Right lung (tissue), 10 donors: ENCODE measurements around the gene SLC27A1. TPM values are rescaled to one million over a fixed set of nuclear protein-coding genes. Genes with fewer than 3 reads are reported as not detected.
A peak's percentile ranks its signal among the peaks of the same experiment; 100 is the strongest.

Experiments used
- DNase-seq, 2 donors: peaks; one replicate each; pipeline ENCODE4 v3.0.0-alpha.2; 2013
- long read RNA-seq, 8 donors: transcript quantifications; one replicate each; lab custom pipeline, GENCODE V29; 2026
- polyA plus RNA-seq, 5 donors: library from polyadenylated mRNA; unstranded; fragments of 120-200 nt; gene quantifications; one replicate each; pipeline versions ENCODE4 v1.2.1 to v1.2.3, GENCODE V29; 2013; ENCODE audit warnings: inconsistent platforms in 1 of 5, low replicate concordance in 1 of 5; ENCODE audit not compliant: insufficient read length in 5 of 5, insufficient read depth in 1 of 5

The SLC27A1 gene
- 10 to 100 TPM; 17.0 to 28.4 (median 25.1) TPM for polyA plus RNA-seq
- long read RNA-seq, donor 1, partial matches to known transcripts, result 0 of 2 reads
- long read RNA-seq, donor 1, other reads (novel, unspliced or antisense), result 0 of 2 reads
- long read RNA-seq, donor 2, partial matches to known transcripts, result 0 of 1 reads
- long read RNA-seq, donor 2, other reads (novel, unspliced or antisense), result 0 of 1 reads
- long read RNA-seq, donor 3, partial matches to known transcripts, result 0 of 2 reads
- long read RNA-seq, donor 3, other reads (novel, unspliced or antisense), result 0 of 2 reads
- long read RNA-seq, donor 4, partial matches to known transcripts, result 6 of 9 reads
- long read RNA-seq, donor 4, other reads (novel, unspliced or antisense), result 0 of 9 reads
- long read RNA-seq, donor 5, partial matches to known transcripts, result 0 of 1 reads
- long read RNA-seq, donor 5, other reads (novel, unspliced or antisense), result 0 of 1 reads
- long read RNA-seq, donor 6, transcript SLC27A1-201 (12 exons, 3,594 nt), result major isoform, 5 of 5 reads
- long read RNA-seq, donor 6, partial matches to known transcripts, result 0 of 5 reads
- long read RNA-seq, donor 6, other reads (novel, unspliced or antisense), result 0 of 5 reads
- long read RNA-seq, donor 7, partial matches to known transcripts, result 0 of 1 reads
- long read RNA-seq, donor 7, other reads (novel, unspliced or antisense), result 0 of 1 reads
- long read RNA-seq, donor 8, partial matches to known transcripts, result 0 of 2 reads
- long read RNA-seq, donor 8, other reads (novel, unspliced or antisense), result 0 of 2 reads

DNA sequence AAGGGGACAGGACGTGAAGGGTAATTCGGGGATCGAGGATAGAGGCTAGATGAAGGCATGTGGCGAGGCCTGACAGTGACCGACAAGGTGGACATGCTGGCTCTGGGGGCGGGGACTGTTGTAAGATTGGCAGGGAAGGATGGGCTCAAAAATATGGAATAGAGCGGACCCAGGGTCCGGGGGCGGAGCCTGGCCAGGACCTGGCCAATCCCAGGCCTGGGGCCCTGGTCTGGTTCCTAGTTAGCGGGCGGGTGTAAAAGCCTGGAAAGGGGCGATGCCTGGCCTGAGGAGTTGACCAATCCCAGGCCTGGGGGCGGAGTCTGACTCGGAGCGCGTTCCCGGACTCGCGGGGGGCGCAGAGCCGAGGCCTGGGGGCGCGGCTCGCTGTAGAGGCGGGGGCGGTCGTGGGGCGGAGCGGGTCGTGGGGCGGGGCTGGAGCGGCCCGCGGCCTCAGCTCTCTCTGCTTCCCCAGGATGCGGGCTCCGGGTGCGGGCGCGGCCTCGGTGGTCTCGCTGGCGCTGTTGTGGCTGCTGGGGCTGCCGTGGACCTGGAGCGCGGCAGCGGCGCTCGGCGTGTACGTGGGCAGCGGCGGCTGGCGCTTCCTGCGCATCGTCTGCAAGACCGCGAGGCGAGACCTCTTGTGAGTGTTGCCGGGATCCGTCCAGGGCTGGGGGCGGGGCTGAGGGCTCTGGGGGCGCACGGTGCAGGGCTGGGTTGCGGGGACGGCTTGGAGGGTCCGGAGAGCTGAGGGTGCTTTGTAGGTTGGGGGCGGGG lies at the start of gene SLC27A1:
Gene SLC27A1, plus strand, starts transcription at position 457 of the 774 bp plus-strand sequence. Its CDS starts 17 bp downstream, at position 474.
- DNase-seq, result peak; percentile 99

DNA sequence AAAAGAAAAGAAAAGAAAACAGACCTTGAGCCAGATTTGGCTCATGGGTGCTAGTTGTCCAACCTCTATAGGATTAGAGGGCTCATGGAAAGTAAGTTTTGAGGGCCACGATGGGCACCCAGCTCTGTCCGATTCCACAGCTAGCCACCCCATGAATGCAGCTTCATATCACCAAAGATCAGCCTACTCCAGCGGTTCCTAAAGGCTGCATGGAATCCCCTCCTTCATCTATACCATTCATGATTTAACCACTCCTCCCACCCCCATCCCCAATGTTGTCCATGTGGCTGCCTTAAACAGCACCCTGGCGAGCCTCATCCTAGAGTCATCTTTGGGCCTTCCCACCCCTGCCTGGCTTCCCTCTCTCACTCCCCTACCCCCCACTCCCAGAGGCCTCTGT lies 48.4 kb upstream of the SLC27A1 start:
- no peak for DNase-seq

DNA sequence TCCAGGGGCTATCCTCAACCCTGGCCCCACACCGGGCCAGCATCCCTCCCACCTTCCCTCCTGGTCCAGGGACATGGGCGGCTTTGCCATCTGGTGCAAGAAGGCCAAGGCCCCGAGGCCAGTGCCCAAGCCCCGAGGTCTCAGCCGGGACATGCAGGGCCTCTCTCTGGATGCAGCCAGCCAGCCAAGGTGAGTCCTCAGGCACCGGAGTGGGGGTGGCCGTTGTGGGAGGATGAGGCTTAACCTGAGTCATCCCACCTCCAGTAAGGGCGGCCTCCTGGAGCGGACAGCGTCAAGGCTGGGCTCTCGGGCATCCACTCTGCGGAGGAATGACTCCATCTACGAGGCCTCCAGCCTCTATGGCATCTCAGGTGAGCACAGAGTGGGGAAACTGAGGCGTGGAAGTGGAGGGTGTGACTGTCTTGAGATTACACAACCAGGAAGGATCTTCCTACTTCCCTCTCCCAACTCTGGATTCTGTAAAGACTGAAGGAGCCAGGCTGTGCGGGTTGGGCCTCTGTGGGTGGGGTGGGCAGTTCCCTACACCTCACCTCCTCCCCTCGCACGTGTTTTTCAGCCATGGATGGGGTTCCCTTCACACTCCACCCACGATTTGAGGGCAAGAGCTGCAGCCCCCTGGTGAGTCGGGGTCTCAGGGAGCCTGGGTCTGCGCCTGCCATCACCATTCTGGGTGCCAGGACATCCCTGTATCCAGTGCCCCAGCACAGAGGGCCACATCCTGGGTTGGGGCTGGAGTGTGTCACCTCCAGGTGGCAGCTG lies 46.7 kb upstream of the SLC27A1 start:
- no peak for DNase-seq

DNA sequence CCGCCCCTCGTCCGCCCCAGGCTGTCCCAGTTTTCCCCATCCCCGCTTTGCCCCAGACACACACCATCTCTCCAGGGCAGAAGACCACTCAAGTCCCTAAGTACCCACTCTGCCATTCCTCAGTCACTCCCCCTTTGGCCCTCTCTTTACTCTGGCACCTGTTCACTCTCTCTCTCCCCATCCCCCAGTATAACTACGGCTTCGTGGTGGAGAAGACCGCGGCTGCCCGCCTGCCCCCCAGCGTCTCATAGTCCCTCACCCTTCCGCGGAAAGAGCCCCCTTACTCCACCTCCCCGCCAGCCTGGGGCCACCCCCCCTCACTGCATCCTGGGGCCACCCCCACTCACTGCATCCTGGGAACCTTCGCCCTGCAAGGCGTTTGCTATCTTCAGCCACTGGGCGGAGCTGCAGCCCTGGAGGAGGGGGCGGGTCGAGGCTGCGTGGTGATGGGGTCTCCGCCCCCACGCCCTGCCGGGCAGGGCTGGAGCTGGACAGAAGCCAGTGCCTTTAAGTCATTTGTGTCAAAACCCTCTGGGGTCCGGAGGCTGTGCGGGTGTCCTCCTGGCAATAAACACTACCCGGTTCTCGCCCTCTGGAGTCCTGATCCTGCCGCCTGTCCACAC lies 45.5 kb upstream of the SLC27A1 start:
- no peak for DNase-seq

DNA sequence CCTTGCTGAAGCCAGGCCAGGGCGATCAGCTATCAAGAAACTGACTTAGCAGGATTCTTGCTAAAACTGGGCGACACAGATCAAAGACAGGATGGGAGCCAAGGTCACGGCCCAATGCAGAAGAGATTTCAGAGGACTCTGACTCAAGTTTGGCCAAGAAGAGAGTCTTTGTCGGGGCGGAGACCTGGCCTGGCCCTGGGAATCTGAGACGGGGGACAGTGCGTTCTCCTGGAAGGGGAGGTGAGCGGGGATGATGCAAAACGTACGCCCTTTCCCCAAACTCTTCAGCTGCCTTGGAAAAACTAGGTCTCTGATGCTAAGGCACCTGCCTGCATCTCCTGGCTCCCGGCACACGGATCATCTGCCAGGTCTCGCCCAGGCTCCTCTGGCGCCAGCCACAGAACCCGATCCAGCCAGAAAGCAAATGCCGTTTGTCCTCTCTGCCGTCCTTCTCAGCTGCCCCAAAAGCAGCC lies 40.6 kb upstream of the SLC27A1 start:
- no peak for DNase-seq

DNA sequence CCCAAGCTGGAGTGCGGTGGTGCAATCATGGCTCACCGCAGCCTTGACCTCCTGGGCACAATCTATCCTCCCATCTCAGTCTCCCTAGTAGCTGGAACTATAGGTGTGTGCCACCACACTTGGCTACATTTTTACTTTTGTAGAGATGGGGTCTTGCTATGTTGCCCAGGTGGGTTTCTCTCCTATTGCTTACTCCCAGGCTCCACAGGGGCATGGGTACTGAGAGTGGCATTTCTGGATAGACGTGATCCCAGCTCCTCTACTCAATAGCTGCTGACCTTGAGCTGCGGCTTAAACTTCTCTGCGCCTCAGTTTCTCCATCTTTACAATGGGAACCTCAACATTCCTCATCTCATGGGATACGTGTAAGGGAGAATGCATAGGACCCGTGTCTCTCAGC lies 38.9 kb upstream of the SLC27A1 start:
- no peak for DNase-seq

DNA sequence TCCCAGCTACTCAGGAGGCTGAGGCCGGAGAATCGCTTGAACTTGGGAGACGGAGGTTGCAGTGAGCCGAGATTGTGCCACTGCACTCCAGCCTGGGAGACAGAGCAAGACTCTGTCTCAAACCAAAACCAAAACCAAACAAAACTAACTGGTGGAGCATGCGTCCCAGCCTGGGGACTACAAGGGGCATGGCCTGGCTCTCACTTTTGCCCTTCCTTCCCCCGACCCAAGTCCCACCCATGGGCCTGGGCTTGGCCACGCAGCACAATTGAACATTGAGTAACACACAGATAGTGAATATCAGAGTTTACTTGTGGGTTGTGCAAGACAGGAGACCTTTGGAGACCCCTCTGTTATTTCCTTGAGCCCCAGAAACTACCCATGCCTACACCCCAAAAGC lies 35.1 kb upstream of the SLC27A1 start:
- no peak for DNase-seq

DNA sequence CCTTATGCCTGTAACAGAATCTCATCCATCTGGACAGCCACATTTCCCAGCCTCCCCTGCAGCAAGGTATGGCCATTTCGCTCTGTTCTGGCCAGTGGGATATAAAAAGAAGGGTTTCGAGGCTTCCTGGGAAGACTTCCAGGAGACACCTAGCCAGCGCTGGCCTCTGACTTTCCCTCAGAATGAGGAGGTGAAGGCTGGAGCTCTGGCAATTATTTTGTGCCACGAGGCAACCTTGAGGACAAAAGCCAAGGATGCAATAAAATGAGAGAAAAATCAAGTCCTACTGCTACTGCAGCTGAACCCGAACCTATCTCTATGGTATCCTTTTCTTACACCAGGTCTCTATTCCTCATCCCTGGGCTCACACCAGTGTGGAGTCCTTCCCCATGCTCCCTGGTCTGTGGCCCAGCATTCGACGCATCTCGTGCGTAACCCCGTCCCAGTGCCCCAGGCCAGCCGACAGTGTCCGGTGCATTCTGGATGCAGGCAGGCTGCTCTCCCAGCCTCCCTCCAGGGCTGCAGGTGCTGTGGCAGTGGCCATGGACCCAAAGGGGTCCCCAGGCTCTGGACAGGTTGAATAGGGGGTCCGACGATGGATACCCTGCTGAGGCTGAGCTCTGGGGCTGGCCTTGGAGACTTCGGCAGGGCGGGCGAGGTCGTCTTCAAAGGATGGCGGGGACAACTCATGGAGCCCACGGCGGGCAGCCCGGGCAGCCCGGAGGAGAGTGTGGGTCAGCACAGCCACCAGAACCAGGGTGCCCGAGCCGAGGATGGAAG lies 34.0 kb upstream of the SLC27A1 start:
- DNase-seq, result no peak

DNA sequence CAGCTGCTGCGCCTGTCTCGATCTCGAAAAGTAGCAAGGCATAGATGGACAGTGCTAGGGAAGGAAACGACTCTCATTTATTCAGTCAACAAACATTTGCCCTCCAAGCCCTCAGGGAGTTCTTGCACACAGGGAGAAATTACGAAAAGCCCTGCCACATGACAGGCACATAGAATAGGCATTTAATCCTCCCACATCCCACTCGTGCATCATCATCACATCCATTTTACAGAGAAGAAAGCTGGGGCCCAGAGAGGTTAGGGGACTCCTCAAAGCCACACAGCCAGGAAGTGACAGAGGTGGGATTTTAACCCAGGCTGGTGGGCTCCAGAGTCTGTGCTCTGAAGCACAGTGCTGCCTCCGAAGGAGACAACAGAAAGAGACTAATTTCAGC lies 33.5 kb upstream of the SLC27A1 start:
- DNase-seq, result no peak

DNA sequence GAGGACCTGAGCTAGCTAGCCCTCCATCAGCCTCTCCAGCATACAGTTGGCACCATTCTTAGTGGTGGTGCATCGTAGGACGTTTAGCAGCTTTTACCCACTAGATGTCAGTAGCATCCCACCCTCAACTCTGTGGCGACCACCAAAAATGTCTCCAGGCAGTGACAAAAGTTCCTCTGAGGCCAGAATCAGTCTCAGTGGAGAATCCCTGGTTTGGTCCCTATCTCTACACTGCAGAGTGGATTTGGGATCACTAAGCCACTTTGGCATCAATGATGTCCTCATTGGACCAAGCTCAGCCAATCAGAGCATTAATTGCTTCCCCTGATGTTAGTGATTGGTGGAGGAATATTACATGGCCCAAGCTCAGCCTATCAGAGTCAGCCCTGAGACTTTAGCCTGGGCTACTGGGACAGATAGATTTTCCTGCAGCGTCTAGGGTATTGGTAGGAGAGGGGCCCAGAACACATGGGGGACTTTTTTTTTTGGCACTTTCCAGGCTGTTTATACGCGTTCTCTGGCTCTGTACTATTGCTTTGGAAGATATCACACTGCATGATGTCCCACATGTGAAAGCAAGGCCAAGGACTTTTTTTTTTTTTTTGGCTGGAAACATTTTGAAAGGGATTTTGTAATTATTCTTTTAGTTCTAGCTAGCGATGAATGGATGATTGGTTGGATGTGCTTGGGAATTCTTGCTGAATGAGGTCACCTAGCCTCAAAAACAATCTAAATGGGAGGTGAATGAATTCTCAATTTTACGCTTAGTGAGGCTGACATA lies 28.9 kb upstream of the SLC27A1 start:
- no peak for DNase-seq

DNA sequence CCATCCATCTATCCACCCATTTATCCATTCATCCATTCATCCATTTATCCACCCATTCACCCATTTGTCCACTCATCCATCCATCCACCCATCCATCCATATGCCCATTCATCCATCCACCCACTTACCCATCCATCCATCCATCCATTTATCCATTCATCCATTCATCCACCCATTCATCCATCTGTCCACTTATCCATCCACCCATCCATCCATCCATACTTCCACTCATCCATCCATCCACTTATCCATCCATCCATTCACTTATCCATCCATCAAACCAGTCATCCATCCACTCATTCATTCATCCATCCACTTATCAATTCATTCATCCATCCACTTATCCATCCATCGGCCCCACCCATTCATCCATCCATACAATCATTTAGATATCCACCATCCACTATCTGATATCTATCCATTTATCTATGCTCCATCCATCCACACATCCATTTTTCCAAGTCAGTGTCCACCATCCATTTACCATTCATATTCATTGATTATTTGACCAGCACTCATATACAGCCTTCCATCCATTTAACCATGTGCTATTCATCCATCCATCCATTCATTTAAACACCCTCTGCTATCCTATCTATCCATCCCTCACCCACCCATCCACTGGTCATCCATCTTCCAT lies 24.7 kb upstream of the SLC27A1 start:
- no peak for DNase-seq

DNA sequence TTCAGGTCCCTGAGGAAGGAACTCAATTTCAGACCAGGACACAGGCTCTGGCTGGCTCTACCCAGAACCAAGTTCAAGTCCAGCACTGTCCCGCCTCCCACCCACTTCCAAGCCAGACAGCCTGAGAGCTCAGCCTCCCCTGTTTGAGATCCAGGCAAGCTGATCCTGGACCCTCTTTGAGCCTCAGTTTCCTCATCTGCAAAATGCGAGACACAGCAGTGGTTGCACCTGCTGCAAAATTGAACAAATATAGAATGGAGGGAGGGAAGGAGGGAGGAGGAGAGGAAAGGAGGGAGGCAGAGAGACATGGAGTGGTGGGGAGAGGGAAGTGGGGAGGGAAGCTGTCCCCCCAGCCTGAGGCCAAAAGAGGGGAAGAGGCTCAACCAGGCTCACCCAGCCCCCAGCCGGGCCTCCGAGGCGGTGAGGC lies 22.6 kb upstream of the SLC27A1 start:
- no peak for DNase-seq

DNA sequence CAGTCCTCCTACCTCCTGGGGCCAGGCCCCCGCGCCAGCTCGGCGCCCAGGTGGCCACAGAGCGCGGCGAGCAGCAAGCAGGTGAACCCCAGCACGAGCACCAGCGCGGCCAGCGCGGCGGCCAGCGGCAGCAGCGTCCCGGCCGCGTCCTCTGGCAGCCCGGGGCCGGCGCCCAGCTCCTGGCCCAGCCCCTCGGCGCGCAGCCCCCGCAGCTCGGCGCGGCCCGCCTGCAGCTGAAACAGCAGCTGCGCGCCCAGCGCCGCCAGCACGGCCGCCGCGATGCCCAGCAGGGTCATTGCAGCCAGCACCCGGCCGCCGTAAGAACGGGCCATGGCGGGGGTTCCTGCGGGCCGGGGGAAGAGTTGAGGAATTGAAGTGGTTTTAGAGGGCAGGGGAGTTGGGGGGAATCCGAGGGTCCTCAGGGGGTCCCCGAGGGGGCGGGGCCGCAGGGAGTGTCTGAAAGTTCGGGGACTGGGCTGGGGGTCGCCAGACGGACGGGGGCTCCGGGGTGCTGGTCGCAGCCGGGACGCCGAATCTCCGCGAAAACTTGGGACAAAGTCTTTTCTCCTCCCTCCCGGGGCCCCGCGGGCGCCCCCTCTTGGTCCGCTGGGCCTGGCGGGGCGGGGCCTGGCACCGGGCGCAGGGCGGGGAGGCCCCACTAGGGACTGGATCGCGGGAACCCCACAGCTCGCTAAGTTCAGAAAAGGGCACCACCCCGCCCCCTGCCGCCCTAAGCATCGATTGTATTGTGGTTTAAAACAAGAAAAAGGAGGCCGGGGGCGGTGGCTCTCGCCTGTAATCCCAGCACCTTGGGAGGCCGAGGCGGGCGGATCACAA lies 22.0 kb upstream of the SLC27A1 start, which contains the start of gene TMEM221:
Gene TMEM221, minus strand, starts transcription at position 538 of the 837 bp plus-strand sequence. Its CDS starts 206 bp downstream, at position 332.
- peak in 1 of 2 donors; percentile 11 for DNase-seq

DNA sequence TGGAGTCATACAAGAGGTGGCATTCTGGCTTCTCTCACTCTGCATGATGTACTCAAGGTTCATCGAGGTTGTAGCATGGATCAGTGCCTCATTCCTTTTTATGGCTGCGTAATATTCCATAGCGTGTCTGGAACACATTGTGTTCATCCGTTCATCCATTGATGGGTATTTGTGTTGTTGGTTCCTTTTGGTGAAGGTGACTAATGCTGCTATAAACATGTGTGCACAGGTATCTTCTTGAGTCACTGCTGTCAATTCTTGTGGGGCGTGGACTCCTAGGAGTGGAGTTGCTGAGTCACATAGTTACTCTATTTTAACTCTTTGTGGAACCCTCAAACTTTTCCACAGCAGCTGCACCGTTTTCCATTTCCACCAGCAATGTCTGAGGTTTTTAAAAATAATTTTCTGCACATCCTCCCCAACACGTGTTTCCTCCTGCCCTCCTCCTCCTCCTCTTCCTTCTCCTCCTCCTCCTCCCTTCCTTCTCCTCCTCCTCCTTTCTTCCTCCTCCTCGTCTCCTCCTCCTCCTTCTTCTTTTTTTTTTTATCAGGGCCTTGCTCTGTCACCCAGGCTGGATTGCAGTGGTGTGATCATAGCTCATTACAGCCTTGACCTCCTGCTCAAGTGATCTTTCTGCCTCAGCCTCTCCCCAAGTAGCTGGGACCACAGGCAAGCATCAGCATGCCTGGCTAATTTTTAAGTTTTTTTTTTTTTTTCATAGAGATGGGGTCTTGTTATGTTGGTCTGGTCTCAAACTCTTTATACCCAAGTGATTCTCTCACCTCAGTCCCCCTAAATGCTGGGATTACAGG lies 19.9 kb upstream of the SLC27A1 start:
- no peak for DNase-seq

DNA sequence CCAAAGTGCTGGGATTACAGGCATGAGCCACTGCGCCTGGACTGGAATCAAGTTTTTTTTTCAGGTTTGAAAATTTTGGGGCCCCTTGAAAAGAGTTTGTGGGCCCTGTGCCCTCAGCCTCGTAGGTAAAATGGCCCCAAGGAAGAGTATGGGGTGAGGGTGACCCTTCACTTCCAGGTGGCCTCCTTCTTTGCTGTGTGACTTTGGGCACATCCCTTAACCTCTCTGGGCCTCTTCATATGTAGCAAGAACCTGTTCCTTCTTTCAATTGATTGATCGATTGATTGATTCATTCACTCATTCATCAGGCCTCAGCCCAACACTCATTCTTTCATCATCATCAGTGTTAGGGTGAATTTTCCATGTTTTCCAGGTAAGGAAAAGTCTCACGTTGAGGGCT lies 18.5 kb upstream of the SLC27A1 start:
- no peak for DNase-seq

DNA sequence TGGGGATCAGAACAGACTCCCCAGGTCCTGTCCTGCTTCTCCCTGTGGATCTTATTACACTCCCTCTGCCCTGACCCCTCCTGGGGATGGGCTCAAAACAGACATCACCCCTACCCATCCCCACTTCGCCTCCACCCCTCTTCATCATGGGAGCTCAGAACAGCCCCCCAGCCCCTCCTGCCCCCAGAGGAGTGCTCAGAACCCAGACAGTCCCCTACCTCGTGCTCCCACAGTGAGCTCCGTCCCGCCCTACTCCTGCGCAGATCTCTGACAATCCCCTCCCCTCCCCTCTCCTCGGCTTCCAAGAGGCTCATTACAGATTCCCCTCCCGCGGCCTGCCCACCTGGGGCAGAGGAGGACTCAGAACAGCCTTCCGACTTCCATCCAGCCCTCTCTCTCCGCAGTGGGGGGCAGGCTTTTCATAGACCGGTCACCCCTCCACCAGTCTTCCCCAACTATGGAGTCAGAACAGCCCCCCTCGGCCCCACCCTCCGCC lies 15.7 kb upstream of the SLC27A1 start:
- DNase-seq, result no peak
